GM23338 (cell line): ENCODE results near the gene NKRF. TPM values are rescaled to one million over a fixed set of nuclear protein-coding genes. Genes with fewer than 3 reads are reported as not detected.

Experiments
- ATAC-seq: fragments of 200-7000 bp; cut with Tn5 transposase; 3 replicates; pipeline ENCODE4 v1.9.1; 2020
- DNase-seq: peaks from one replicate; pipeline ENCODE4 v3.0.0-alpha.2; 2015; ENCODE audit warnings: low spot score
- H2AFZ ChIP-seq: fragments of 200-600 bp; sonication (generic); 2 replicates; pipeline ENCODE4 v1.8.0; 2016; ENCODE audit warnings: antibody characterized with exemption, mild to moderate bottlenecking, moderate library complexity
- H3F3A ChIP-seq: fragments of 200-600 bp; sonication (generic); replicated peaks from 2 replicates; pipeline ENCODE4 v1.8.0; 2017; ENCODE audit warnings: antibody characterized with exemption, mixed run types, low read depth
- H3K27ac ChIP-seq: fragments of 200-600 bp; sonication (generic); 2 replicates; pipeline ENCODE4 v1.6.1; 2016; ENCODE audit warnings: low read depth
- H3K27me3 ChIP-seq: fragments of 200-600 bp; sonication (generic); 2 replicates; pipeline ENCODE4 v1.8.0; 2016; ENCODE audit warnings: mild to moderate bottlenecking, mixed run types, moderate library complexity; ENCODE audit not compliant: insufficient read depth
- H3K36me3 ChIP-seq: fragments of 200-600 bp; sonication (generic); 2 replicates; pipeline ENCODE4 v1.8.0; 2016; ENCODE audit warnings: mild to moderate bottlenecking; ENCODE audit not compliant: insufficient read depth
- H3K4me1 ChIP-seq: fragments of 200-600 bp; sonication (generic); 2 replicates; pipeline ENCODE4 v1.8.0; 2016; ENCODE audit warnings: mild to moderate bottlenecking, moderate library complexity; ENCODE audit not compliant: insufficient read depth
- H3K4me2 ChIP-seq: fragments of 200-600 bp; sonication (generic); 2 replicates; pipeline ENCODE4 v1.7.1; 2017; ENCODE audit warnings: mixed run types
- H3K4me3 ChIP-seq: fragments of 200-600 bp; sonication (generic); 2 replicates; pipeline ENCODE4 v1.6.1; 2016; ENCODE audit warnings: mixed run types
- H3K79me2 ChIP-seq: fragments of 200-600 bp; sonication (generic); replicated peaks from 2 replicates; pipeline ENCODE4 v1.8.0; 2017; ENCODE audit warnings: mild to moderate bottlenecking; ENCODE audit not compliant: insufficient read depth
- H3K9me2 ChIP-seq: fragments of 200-600 bp; sonication (generic); 2 replicates; pipeline ENCODE4 v1.8.0; 2017; ENCODE audit not compliant: insufficient read depth
- H4K20me1 ChIP-seq: fragments of 200-600 bp; sonication (generic); replicated peaks from 2 replicates; pipeline ENCODE4 v1.8.0; 2017; ENCODE audit warnings: mild to moderate bottlenecking; ENCODE audit not compliant: insufficient read depth
- H3K27ac Mint-ChIP-seq: 2 replicates; pipeline ENCODE4 v1.8.0; 2020; ENCODE audit warnings: inconsistent platforms, mild to moderate bottlenecking, moderate library complexity, mixed read lengths
- H3K27me3 Mint-ChIP-seq: 3 replicates; pipeline ENCODE4 v1.8.0; 2022; ENCODE audit warnings: low read depth, mild to moderate bottlenecking, moderate library complexity, mixed read lengths, inconsistent platforms; ENCODE audit not compliant: insufficient read depth, poor library complexity
- H3K36me3 Mint-ChIP-seq: 3 replicates; pipeline ENCODE4 v1.8.0; 2021; ENCODE audit warnings: low read depth, mild to moderate bottlenecking, inconsistent platforms, moderate library complexity, mixed read lengths
- H3K4me1 Mint-ChIP-seq: 3 replicates; pipeline ENCODE4 v1.8.0; 2020; ENCODE audit warnings: mild to moderate bottlenecking, inconsistent platforms, mixed read lengths
- H3K4me3 Mint-ChIP-seq: 3 replicates; pipeline ENCODE4 v1.8.0; 2021; ENCODE audit warnings: moderate library complexity, mild to moderate bottlenecking, inconsistent platforms, mixed read lengths
- H3K9me3 Mint-ChIP-seq: 3 replicates; pipeline ENCODE4 v1.8.0; 2020; ENCODE audit warnings: moderate library complexity, mild to moderate bottlenecking, inconsistent platforms, mixed read lengths
- CREB1 ChIP-seq: fragments of 250-450 bp; sonication (Bioruptor Pico); IDR thresholded peaks from 2 replicates; pipeline ENCODE4 v1.5.0; 2020; ENCODE audit warnings: low read depth, mild to moderate bottlenecking, moderate library complexity
- EZH2 ChIP-seq: fragments of 200-600 bp; sonication (generic); IDR thresholded peaks from one replicate; pipeline ENCODE4 v1.8.0; 2017; ENCODE audit warnings: antibody characterized with exemption, mild to moderate bottlenecking, low read depth; ENCODE audit not compliant: unreplicated experiment
- EZH2phosphoT487 ChIP-seq: fragments of 200-600 bp; sonication (generic); IDR thresholded peaks from one replicate; pipeline ENCODE4 v1.8.1; 2018; ENCODE audit warnings: antibody characterized with exemption; ENCODE audit not compliant: unreplicated experiment
- JUNB ChIP-seq: IDR thresholded peaks from one replicate; pipeline ENCODE4 v1.6.1; 2016; ENCODE audit warnings: antibody characterized with exemption; ENCODE audit not compliant: unreplicated experiment
- NANOG ChIP-seq: IDR thresholded peaks from 2 replicates; pipeline ENCODE4 v1.6.1; 2016; ENCODE audit warnings: antibody characterized with exemption, borderline replicate concordance
- ZNF114 ChIP-seq: fragments of 250-450 bp; sonication (Bioruptor Pico); IDR thresholded peaks from 2 replicates; pipeline ENCODE4 v1.5.0; 2020; ENCODE audit warnings: mild to moderate bottlenecking, moderate library complexity
- polyA plus RNA-seq: library from polyadenylated mRNA; unstranded; fragments of >200 nt; fragmentation: Nextera tagmentation; extraction: Ambion mirVana; gene quantifications from 2 replicates; pipeline ENCODE4 v1.2.1, GENCODE V29; 2016
- total RNA-seq: library from RNA; depleted of rRNA; stranded (reverse); fragments of >200 nt; shearing (Covaris generic); gene quantifications from 2 replicates; pipeline ENCODE4 v1.2.3, GENCODE V29; 2014
- TF ChIP-seq, protein P1 (sequence below): IDR thresholded peaks from 2 replicates; pipeline ENCODE4 v1.6.1; 2016; ENCODE audit warnings: antibody characterized with exemption
- TF ChIP-seq, protein P2 (sequence below): IDR thresholded peaks from one replicate; pipeline ENCODE4 v1.6.1; 2018; ENCODE audit warnings: antibody characterized with exemption; ENCODE audit not compliant: unreplicated experiment

NKRF gene
- total and polyA plus RNA-seq, 2 experiments from 2014 or later = 6.8 to 11.6 TPM

DNA sequence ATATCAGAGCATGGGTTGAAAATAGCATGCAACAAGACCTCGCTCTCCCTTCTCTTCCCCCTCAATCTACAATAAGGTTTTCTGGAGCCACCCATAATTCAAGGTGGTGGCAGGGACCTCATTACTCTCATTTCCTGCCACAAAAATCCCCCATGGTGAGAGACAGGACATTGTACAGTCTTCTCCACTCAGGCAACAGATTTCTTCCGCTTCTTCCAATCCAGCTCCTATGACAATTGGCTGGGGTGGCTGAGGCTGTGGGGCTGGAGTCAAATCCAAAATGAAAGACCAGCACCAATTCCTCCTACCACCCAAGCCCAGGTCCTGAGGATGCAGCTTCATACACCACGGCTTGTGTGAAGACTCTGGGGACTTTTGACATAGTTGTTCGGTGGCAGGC, 40.3 kb upstream of the NKRF start:
- no peak for DNase-seq
- Histone ChIP-seq H3K36me3 (no peaks in the 10 kb centered on the region), H3K27ac (no peak overlapping the region), H3K79me2 (no peaks in the 10 kb centered on the region), H3K9me2 (no peaks in the 10 kb centered on the region), H3K4me2 (no peak overlapping the region), H3K4me3 (no peak overlapping the region), H3K4me1 (no peaks in the 10 kb centered on the region), H3F3A (no peaks in the 10 kb centered on the region), H4K20me1 (no peaks in the 10 kb centered on the region), H2AFZ (no peak overlapping the region), H3K27me3 (no peaks in the 10 kb centered on the region)
- H3K4me1 Mint-ChIP-seq = no peaks in the 10 kb centered on the region
- peaks cover 11% of the 10 kb centered on the region; the same call in 2 of the 3 replicates for H3K36me3 Mint-ChIP-seq
- no peak overlapping the region for H3K27ac Mint-ChIP-seq
- H3K27me3 Mint-ChIP-seq = peaks cover 4% of the 10 kb centered on the region
- no peak for TF ChIP-seq NANOG
- no peak for TF ChIP-seq EZH2
- TF ChIP-seq, protein P1, sequence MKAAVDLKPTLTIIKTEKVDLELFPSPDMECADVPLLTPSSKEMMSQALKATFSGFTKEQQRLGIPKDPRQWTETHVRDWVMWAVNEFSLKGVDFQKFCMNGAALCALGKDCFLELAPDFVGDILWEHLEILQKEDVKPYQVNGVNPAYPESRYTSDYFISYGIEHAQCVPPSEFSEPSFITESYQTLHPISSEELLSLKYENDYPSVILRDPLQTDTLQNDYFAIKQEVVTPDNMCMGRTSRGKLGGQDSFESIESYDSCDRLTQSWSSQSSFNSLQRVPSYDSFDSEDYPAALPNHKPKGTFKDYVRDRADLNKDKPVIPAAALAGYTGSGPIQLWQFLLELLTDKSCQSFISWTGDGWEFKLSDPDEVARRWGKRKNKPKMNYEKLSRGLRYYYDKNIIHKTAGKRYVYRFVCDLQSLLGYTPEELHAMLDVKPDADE = no peak
- no peak for TF ChIP-seq EZH2phosphoT487
- TF ChIP-seq, protein P2, sequence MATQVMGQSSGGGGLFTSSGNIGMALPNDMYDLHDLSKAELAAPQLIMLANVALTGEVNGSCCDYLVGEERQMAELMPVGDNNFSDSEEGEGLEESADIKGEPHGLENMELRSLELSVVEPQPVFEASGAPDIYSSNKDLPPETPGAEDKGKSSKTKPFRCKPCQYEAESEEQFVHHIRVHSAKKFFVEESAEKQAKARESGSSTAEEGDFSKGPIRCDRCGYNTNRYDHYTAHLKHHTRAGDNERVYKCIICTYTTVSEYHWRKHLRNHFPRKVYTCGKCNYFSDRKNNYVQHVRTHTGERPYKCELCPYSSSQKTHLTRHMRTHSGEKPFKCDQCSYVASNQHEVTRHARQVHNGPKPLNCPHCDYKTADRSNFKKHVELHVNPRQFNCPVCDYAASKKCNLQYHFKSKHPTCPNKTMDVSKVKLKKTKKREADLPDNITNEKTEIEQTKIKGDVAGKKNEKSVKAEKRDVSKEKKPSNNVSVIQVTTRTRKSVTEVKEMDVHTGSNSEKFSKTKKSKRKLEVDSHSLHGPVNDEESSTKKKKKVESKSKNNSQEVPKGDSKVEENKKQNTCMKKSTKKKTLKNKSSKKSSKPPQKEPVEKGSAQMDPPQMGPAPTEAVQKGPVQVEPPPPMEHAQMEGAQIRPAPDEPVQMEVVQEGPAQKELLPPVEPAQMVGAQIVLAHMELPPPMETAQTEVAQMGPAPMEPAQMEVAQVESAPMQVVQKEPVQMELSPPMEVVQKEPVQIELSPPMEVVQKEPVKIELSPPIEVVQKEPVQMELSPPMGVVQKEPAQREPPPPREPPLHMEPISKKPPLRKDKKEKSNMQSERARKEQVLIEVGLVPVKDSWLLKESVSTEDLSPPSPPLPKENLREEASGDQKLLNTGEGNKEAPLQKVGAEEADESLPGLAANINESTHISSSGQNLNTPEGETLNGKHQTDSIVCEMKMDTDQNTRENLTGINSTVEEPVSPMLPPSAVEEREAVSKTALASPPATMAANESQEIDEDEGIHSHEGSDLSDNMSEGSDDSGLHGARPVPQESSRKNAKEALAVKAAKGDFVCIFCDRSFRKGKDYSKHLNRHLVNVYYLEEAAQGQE = no peak
- no peaks in the 10 kb centered on the region for H3K9me3 Mint-ChIP-seq
- H3K4me3 Mint-ChIP-seq = no peak overlapping the region
- ATAC-seq = no peak

DNA sequence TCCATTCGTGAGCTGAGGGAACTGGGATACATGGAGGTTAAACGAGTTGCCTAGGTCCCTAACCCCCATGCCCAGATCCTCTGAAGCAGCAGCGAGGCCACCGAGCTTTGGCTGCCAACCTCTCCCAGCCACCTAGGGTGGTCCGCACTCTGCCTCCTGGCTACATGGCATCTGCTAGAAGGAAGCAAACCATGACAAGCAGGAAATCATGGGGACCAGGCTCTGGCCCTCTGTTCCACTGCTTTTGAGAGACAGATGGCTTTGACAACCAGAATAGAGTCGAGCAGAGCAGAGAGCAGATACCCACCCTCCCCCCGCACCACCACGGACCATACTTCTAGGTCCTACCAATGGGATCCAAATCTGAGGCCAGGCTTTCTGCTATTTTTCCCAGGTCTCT, 37.5 kb upstream of the NKRF start:
- H3K4me2 ChIP-seq = no peak overlapping the region
- no peaks in the 10 kb centered on the region for H3K79me2 ChIP-seq
- Mint-ChIP-seq H3K27ac (no peak overlapping the region), H3K4me3 (no peak overlapping the region), H3K4me1 (no peaks in the 10 kb centered on the region), H3K9me3 (no peaks in the 10 kb centered on the region), H3K36me3 (peaks cover 7% of the 10 kb centered on the region; the same call in 2 of the 3 replicates), H3K27me3 (peaks cover 4% of the 10 kb centered on the region)
- no peaks in the 10 kb centered on the region for H3K9me2 ChIP-seq
- no peak overlapping the region for H3K4me3 ChIP-seq
- no peak overlapping the region for H2AFZ ChIP-seq
- H3K27me3 ChIP-seq = no peaks in the 10 kb centered on the region
- no peaks in the 10 kb centered on the region for H3K4me1 ChIP-seq
- H3F3A ChIP-seq = no peaks in the 10 kb centered on the region
- DNase-seq (no peak), ATAC-seq (no peak)
- H3K27ac ChIP-seq = no peak overlapping the region
- no peaks in the 10 kb centered on the region for H4K20me1 ChIP-seq
- H3K36me3 ChIP-seq = no peaks in the 10 kb centered on the region
- TF ChIP-seq, protein P1 = no peak
- TF ChIP-seq ZNF114 (CRISPR knock-in tag) (no peak), NANOG (no peak), CREB1 (no peak), JUNB (no peak)
- TF ChIP-seq, protein P2 = no peak
